T-helper 22 cell (primary cell): ENCODE data around the gene BEAN1.

Experiments used
- DNase-seq: peaks from one replicate; pipeline ENCODE4 v3.0.0-alpha.2; 2020; ENCODE audit warnings: low read depth

BEAN1 gene

GRCh38 chr16:66419527-66419926, 7.6 kb upstream of the BEAN1 start:
- DNase-seq: no peak

GRCh38 chr16:66420396-66420795, 6.7 kb upstream of the BEAN1 start:
- DNase-seq: no peak

GRCh38 chr16:66421891-66422290, 5.2 kb upstream of the BEAN1 start:
- no peak for DNase-seq

GRCh38 chr16:66422366-66422765, 4.7 kb upstream of the BEAN1 start:
- no peak for DNase-seq

GRCh38 chr16:66423177-66423576, 3.9 kb upstream of the BEAN1 start:
- no peak for DNase-seq

GRCh38 chr16:66425651-66426050, 1.4 kb upstream of the BEAN1 start:
- no peak for DNase-seq

GRCh38 chr16:66426112-66427035, 721 bp upstream of the BEAN1 start:
- DNase-seq: no peak

GRCh38 chr16:66427871-66428681, 981 bp downstream of the BEAN1 start:
- DNase-seq: no peak

GRCh38 chr16:66428682-66429251, 1.7 kb downstream of the BEAN1 start:
- no peak for DNase-seq

- no peak for DNase-seq
Measured at GRCh38 chr16:66429290-66429962, 2.3 kb downstream of the BEAN1 start.

- no peak for DNase-seq
Measured at GRCh38 chr16:66430214-66430613, 3.1 kb downstream of the BEAN1 start.

GRCh38 chr16:66431760-66432159, 4.7 kb downstream of the BEAN1 start:
- no peak for DNase-seq

GRCh38 chr16:66432429-66432828, 5.3 kb downstream of the BEAN1 start:
- no peak for DNase-seq

- DNase-seq: no peak
Measured at GRCh38 chr16:66434619-66435430, 7.7 kb downstream of the BEAN1 start.

- no peak for DNase-seq
Measured at GRCh38 chr16:66435896-66436295, 8.8 kb downstream of the BEAN1 start.

- DNase-seq: no peak
Measured at GRCh38 chr16:66437391-66437945, 10.4 kb downstream of the BEAN1 start.

GRCh38 chr16:66438536-66438935, 11.4 kb downstream of the BEAN1 start:
- no peak for DNase-seq

- DNase-seq: no peak
Measured at GRCh38 chr16:66439051-66439730, 12.1 kb downstream of the BEAN1 start.

- no peak for DNase-seq
Measured at GRCh38 chr16:66440271-66440802, 13.2 kb downstream of the BEAN1 start.

- DNase-seq: no peak
Measured at GRCh38 chr16:66440970-66441369, 13.9 kb downstream of the BEAN1 start.
